WTC11 (cell line): Measurements from ENCODE around the gene ASAH2B. TPM values are rescaled to one million over a fixed set of nuclear protein-coding genes. Genes with fewer than 3 reads are reported as not detected.

Source experiments
- ATAC-seq: fragments of 200-7000 bp; cut with Tn5 transposase; 2 replicates; pipeline ENCODE4 v1.10.0; 2021; ENCODE audit warnings: mild to moderate bottlenecking, moderate library complexity
- Bru-seq: library from RNA; stranded (reverse); fragments of 400-500 nt; gene quantifications from one replicate; lab custom pipeline; 2021; lab: Mats Ljungman, UMichigan
- CTCF ChIA-PET: fragments of 300-600 bp; sonication (Branson Sonifier 250); formaldehyde crosslinking; loops from one replicate; lab custom pipeline; 2021; ENCODE audit warnings: antibody characterized with exemption; lab: Charles Lee
- POLR2A ChIA-PET: fragments of 350-600 bp; sonication (Branson Sonifier 250); formaldehyde crosslinking; loops from one replicate; lab custom pipeline; 2021; ENCODE audit warnings: antibody characterized with exemption; lab: Charles Lee
- DNase-seq: peaks from one replicate; pipeline ENCODE4 v3.0.0; 2021; ENCODE audit warnings: low spot score
- H3K27ac Mint-ChIP-seq: 2 replicates; pipeline ENCODE4 v1.8.0; 2021; ENCODE audit warnings: mixed read lengths
- H3K27me3 Mint-ChIP-seq: 2 replicates; pipeline ENCODE4 v1.8.0; 2021; ENCODE audit warnings: low read depth, mild to moderate bottlenecking, moderate library complexity, mixed read lengths
- H3K36me3 Mint-ChIP-seq: 2 replicates; pipeline ENCODE4 v1.8.0; 2021; ENCODE audit warnings: mixed read lengths
- H3K4me1 Mint-ChIP-seq: 2 replicates; pipeline ENCODE4 v1.8.0; 2022; ENCODE audit warnings: mixed read lengths
- H3K4me3 Mint-ChIP-seq: 2 replicates; pipeline ENCODE4 v1.8.0; 2021; ENCODE audit warnings: mild to moderate bottlenecking, moderate library complexity, mixed read lengths
- H3K9me3 Mint-ChIP-seq: 2 replicates; pipeline ENCODE4 v1.8.0; 2021; ENCODE audit warnings: mixed read lengths
- AFF4 ChIP-seq: sonication (generic); formaldehyde crosslinking; IDR thresholded peaks from 2 replicates; pipeline ENCODE4 v1.8.1; 2023; ENCODE audit warnings: mild to moderate bottlenecking, missing genetic modification reagents, borderline replicate concordance
- ATF6 ChIP-seq: sonication (generic); formaldehyde crosslinking; IDR thresholded peaks from 2 replicates; pipeline ENCODE4 v1.8.1; 2023; ENCODE audit warnings: mild to moderate bottlenecking, missing genetic modification reagents
- CREB1 ChIP-seq: sonication (generic); formaldehyde crosslinking; IDR thresholded peaks from 2 replicates; pipeline ENCODE4 v1.8.0; 2023; ENCODE audit warnings: mild to moderate bottlenecking, missing genetic modification reagents
- CREM ChIP-seq: sonication (generic); formaldehyde crosslinking; IDR thresholded peaks from 2 replicates; pipeline ENCODE4 v1.8.1; 2022; ENCODE audit warnings: mild to moderate bottlenecking, missing genetic modification reagents, moderate library complexity
- E2F1 ChIP-seq: sonication (generic); formaldehyde crosslinking; IDR thresholded peaks from 2 replicates; pipeline ENCODE4 v1.8.0; 2022; ENCODE audit warnings: mild to moderate bottlenecking, missing genetic modification reagents
- E2F4 ChIP-seq: sonication (generic); formaldehyde crosslinking; IDR thresholded peaks from 2 replicates; pipeline ENCODE4 v1.8.1; 2022; ENCODE audit warnings: low read depth, mild to moderate bottlenecking, moderate library complexity, missing genetic modification reagents, borderline replicate concordance
- E2F5 ChIP-seq: sonication (generic); formaldehyde crosslinking; IDR thresholded peaks from 2 replicates; pipeline ENCODE4 v1.8.1; 2022; ENCODE audit warnings: mild to moderate bottlenecking, moderate library complexity, missing genetic modification reagents
- ETV6 ChIP-seq: sonication (generic); formaldehyde crosslinking; IDR thresholded peaks from 2 replicates; pipeline ENCODE4 v1.8.1; 2022; ENCODE audit warnings: mild to moderate bottlenecking, missing genetic modification reagents
- FOXJ3 ChIP-seq: sonication (generic); formaldehyde crosslinking; IDR thresholded peaks from 2 replicates; pipeline ENCODE4 v1.9.0; 2021; ENCODE audit warnings: missing genetic modification reagents, mild to moderate bottlenecking, borderline replicate concordance
- FOXK1 ChIP-seq: sonication (generic); formaldehyde crosslinking; IDR thresholded peaks from 2 replicates; pipeline ENCODE4 v1.8.0; 2022; ENCODE audit warnings: mild to moderate bottlenecking, moderate library complexity, missing genetic modification reagents
- FOXP1 ChIP-seq: sonication (generic); formaldehyde crosslinking; IDR thresholded peaks from 2 replicates; pipeline ENCODE4 v1.8.0; 2022; ENCODE audit warnings: missing genetic modification reagents, mild to moderate bottlenecking, moderate library complexity, borderline replicate concordance
- GABPB1 ChIP-seq: sonication (generic); formaldehyde crosslinking; IDR thresholded peaks from 2 replicates; pipeline ENCODE4 v1.8.1; 2023; ENCODE audit warnings: mild to moderate bottlenecking, missing genetic modification reagents
- GTF2I ChIP-seq: fragments of 250-450 bp; sonication (Bioruptor Pico); conservative IDR thresholded peaks from 2 replicates; pipeline ENCODE4 v1.4.0; 2021; ENCODE audit warnings: mild to moderate bottlenecking
- IRF1 ChIP-seq: sonication (generic); formaldehyde crosslinking; IDR thresholded peaks from 2 replicates; pipeline ENCODE4 v1.8.0; 2023; ENCODE audit warnings: missing genetic modification reagents
- NFYB ChIP-seq: sonication (generic); formaldehyde crosslinking; conservative IDR thresholded peaks from 2 replicates; pipeline ENCODE4 v1.8.0; 2022; ENCODE audit warnings: low read depth, missing genetic modification reagents
- OVOL2 ChIP-seq: fragments of 250-450 bp; sonication (Bioruptor Pico); IDR thresholded peaks from 2 replicates; pipeline ENCODE4 v1.9.0; 2021; ENCODE audit warnings: mild to moderate bottlenecking, borderline replicate concordance
- PRRX2 ChIP-seq: fragments of 250-450 bp; sonication (Bioruptor Pico); IDR thresholded peaks from 2 replicates; pipeline ENCODE4 v1.8.0; 2021; ENCODE audit warnings: mild to moderate bottlenecking
- RORB ChIP-seq: fragments of 250-450 bp; sonication (Bioruptor Pico); IDR thresholded peaks from 2 replicates; pipeline ENCODE4 v1.9.0; 2021; ENCODE audit warnings: mild to moderate bottlenecking
- SMAD4 ChIP-seq: sonication (generic); formaldehyde crosslinking; IDR thresholded peaks from 2 replicates; pipeline ENCODE4 v1.8.0; 2022; ENCODE audit warnings: mild to moderate bottlenecking, missing genetic modification reagents
- SOX15 ChIP-seq: fragments of 250-450 bp; sonication (Bioruptor Pico); IDR thresholded peaks from 2 replicates; pipeline ENCODE4 v1.9.0; 2021; ENCODE audit warnings: mild to moderate bottlenecking
- ZBTB21 ChIP-seq: sonication (generic); formaldehyde crosslinking; IDR thresholded peaks from 2 replicates; pipeline ENCODE4 v1.8.1; 2023; ENCODE audit warnings: mild to moderate bottlenecking, missing genetic modification reagents, borderline replicate concordance
- ZNF423 ChIP-seq: fragments of 250-450 bp; sonication (Bioruptor Pico); IDR thresholded peaks from 2 replicates; pipeline ENCODE4 v2.1.2; 2022; ENCODE audit warnings: mild to moderate bottlenecking, moderate library complexity
- ZNF425 ChIP-seq: fragments of 250-450 bp; sonication (Bioruptor Pico); conservative IDR thresholded peaks from 2 replicates; pipeline ENCODE4 v1.9.0; 2021; ENCODE audit warnings: mild to moderate bottlenecking
- ZNF671 ChIP-seq: fragments of 250-450 bp; sonication (Bioruptor Pico); IDR thresholded peaks from 2 replicates; pipeline ENCODE4 v1.8.0; 2021; ENCODE audit warnings: mild to moderate bottlenecking
- long read RNA-seq, 3 experiments: library from RNA in 1 of 3; library from capped mRNA in 1 of 3; library from polyadenylated mRNA in 1 of 3; unstranded in 2 of 3; stranded (forward) in 1 of 3; transcript quantifications; one replicate each; pipeline ENCODE4 v2.0.0, GENCODE V29; 2021
- total RNA-seq: library from RNA; stranded (reverse); gene quantifications from 3 replicates; pipeline ENCODE4 v1.2.3, GENCODE V29; 2021

The ASAH2B gene
- total RNA-seq (5.7 to 8.6 TPM (median 7.8 TPM) in 3 replicates), Bru-seq, nascent RNA (percentile 82 among the genes with signal in this experiment)
- long read RNA-seq, experiment 1, full-length matches to known transcripts, result 67 of 93 reads
- long read RNA-seq, experiment 1, partial matches to known transcripts, result 6 of 93 reads
- long read RNA-seq, experiment 1, other reads (novel, unspliced or antisense), result 20 of 93 reads
- long read RNA-seq, experiment 2, full-length matches to known transcripts, result 5 of 12 reads
- long read RNA-seq, experiment 2, partial matches to known transcripts, result 0 of 12 reads
- long read RNA-seq, experiment 2, other reads (novel, unspliced or antisense), result 7 of 12 reads
- long read RNA-seq, experiment 3, full-length matches to known transcripts, result 10 of 15 reads
- long read RNA-seq, experiment 3, partial matches to known transcripts, result 0 of 15 reads
- long read RNA-seq, experiment 3, other reads (novel, unspliced or antisense), result 5 of 15 reads

- DNase-seq, result peak; percentile 76
- peak; percentile 85 for ATAC-seq
- H3K4me1 Mint-ChIP-seq, result peaks cover 7% of the 10 kb centered on the region
- ChIA-PET POLR2A (interaction anchor here (0.6 kb wide), 1 partner anchor 331 kb away, joined by 5 read pairs; no protein-coding TSS in a partner anchor), CTCF (interaction anchor here (1.2 to 1.6 kb wide), 2 partner anchors 71 to 186 kb away, joined by 3 read pairs; no protein-coding TSS in a partner anchor)
- H3K4me3 Mint-ChIP-seq, result peak within 1 kb of the TSS; percentile 97
- H3K36me3 Mint-ChIP-seq, result no peaks in the 10 kb centered on the region
- H3K9me3 Mint-ChIP-seq, result no peaks in the 10 kb centered on the region
- peak within 1 kb of the TSS; percentile 93 for H3K27ac Mint-ChIP-seq
- H3K27me3 Mint-ChIP-seq, result peaks cover 14% of the 10 kb centered on the region
- TF ChIP-seq E2F5 (CRISPR knock-in tag), result no peak
- TF ChIP-seq E2F1 (CRISPR knock-in tag), result no peak
- TF ChIP-seq CREB1 (CRISPR knock-in tag), result no peak
- TF ChIP-seq E2F4, result no peak; the same call in 1 of the 2 replicates
- peak; percentile 74; the same call in 1 of the 2 replicates for TF ChIP-seq ETV6 (CRISPR knock-in tag)
- no peak for TF ChIP-seq FOXJ3
- no peak for TF ChIP-seq IRF1
- no peak for TF ChIP-seq AFF4 (CRISPR knock-in tag)
- TF ChIP-seq ZNF671 (CRISPR knock-in tag), result no peak
- peak; percentile 70; the same call in 1 of the 2 replicates for TF ChIP-seq FOXP1 (CRISPR knock-in tag)
- TF ChIP-seq GABPB1, result peak; percentile 49; the same call in 1 of the 2 replicates
- no peak for TF ChIP-seq ZNF423 (CRISPR knock-in tag)
- peak; percentile 72; the same call in 1 of the 2 replicates for TF ChIP-seq FOXK1 (CRISPR knock-in tag)
- no peak for TF ChIP-seq SOX15 (CRISPR knock-in tag)
- TF ChIP-seq CREM (CRISPR knock-in tag), result peak; percentile 88; the same call in 1 of the 2 replicates
- TF ChIP-seq OVOL2 (CRISPR knock-in tag), result no peak
- no peak for TF ChIP-seq RORB (CRISPR knock-in tag)
- TF ChIP-seq ZNF425 (CRISPR knock-in tag), result no peak
- TF ChIP-seq PRRX2 (CRISPR knock-in tag), result no peak
- TF ChIP-seq ATF6 (CRISPR knock-in tag), result no peak
- no peak for TF ChIP-seq ZBTB21
- no peak for TF ChIP-seq NFYB (CRISPR knock-in tag)
- TF ChIP-seq SMAD4 (CRISPR knock-in tag), result no peak
- no peak for TF ChIP-seq GTF2I (CRISPR knock-in tag)
Observed at GRCh38 chr10:50739618-50740292, at the start of gene ASAH2B. ASAH2B (plus strand) TSS chr10:50739936; CDS start chr10:50745131, 5,195 bp downstream.
